LHCN-M2 (cell line): ENCODE results near the gene SH3RF3. TPM values are rescaled to one million over a fixed set of nuclear protein-coding genes. Genes with fewer than 3 reads are reported as not detected.

Experiments
- DNase-seq: peaks from one replicate; pipeline ENCODE4 v3.0.0-alpha.2; 2012; ENCODE audit warnings: low read depth
- total RNA-seq: library from RNA; depleted of rRNA; stranded (reverse); fragments of >200 nt; gene quantifications from 2 replicates; pipeline ENCODE4 v1.2.3, GENCODE V29; 2014

SH3RF3 gene
- total RNA-seq, 1 experiment from 2014 or later: 6.6 TPM

GRCh38 chr2:109238580-109238979 lies 109.6 kb downstream of the SH3RF3 start:
- peak; percentile 92 for DNase-seq

- DNase-seq: peak; percentile 73
These were observed 110.7 kb downstream of the SH3RF3 start for GRCh38 chr2:109239720-109240119.

- DNase-seq: no peak
These were observed 113.2 kb downstream of the SH3RF3 start for GRCh38 chr2:109242210-109242653.

- peak; percentile 91 for DNase-seq
These were observed 113.8 kb downstream of the SH3RF3 start for GRCh38 chr2:109242654-109243331.

GRCh38 chr2:109243526-109244303 lies 114.7 kb downstream of the SH3RF3 start:
- DNase-seq: no peak

- DNase-seq: no peak
These were observed 115.2 kb downstream of the SH3RF3 start for GRCh38 chr2:109244304-109244582.

GRCh38 chr2:109244750-109245382 lies 115.9 kb downstream of the SH3RF3 start:
- no peak for DNase-seq

- no peak for DNase-seq
These were observed 117.2 kb downstream of the SH3RF3 start for GRCh38 chr2:109246176-109246575.

GRCh38 chr2:109246616-109247015 lies 117.6 kb downstream of the SH3RF3 start:
- DNase-seq: no peak

GRCh38 chr2:109247340-109247739 lies 118.3 kb downstream of the SH3RF3 start:
- no peak for DNase-seq

GRCh38 chr2:109247812-109248211 lies 118.8 kb downstream of the SH3RF3 start:
- DNase-seq: no peak

GRCh38 chr2:109248590-109248989 lies 119.6 kb downstream of the SH3RF3 start:
- DNase-seq: no peak

- DNase-seq: no peak
These were observed 124.2 kb downstream of the SH3RF3 start for GRCh38 chr2:109253217-109253616.

- DNase-seq: no peak
These were observed 125.3 kb downstream of the SH3RF3 start for GRCh38 chr2:109254174-109254904.

GRCh38 chr2:109255654-109256053 lies 126.6 kb downstream of the SH3RF3 start:
- no peak for DNase-seq

- no peak for DNase-seq
These were observed 127.1 kb downstream of the SH3RF3 start for GRCh38 chr2:109256111-109256510.

- peak; percentile 32 for DNase-seq
These were observed 127.9 kb downstream of the SH3RF3 start for GRCh38 chr2:109256921-109257320.

GRCh38 chr2:109257653-109258052 lies 128.6 kb downstream of the SH3RF3 start:
- no peak for DNase-seq

- DNase-seq: no peak
These were observed 129.4 kb downstream of the SH3RF3 start for GRCh38 chr2:109258376-109258775.

- DNase-seq: no peak
These were observed 130.0 kb downstream of the SH3RF3 start for GRCh38 chr2:109258905-109259540.

GRCh38 chr2:109259671-109260070 lies 130.7 kb downstream of the SH3RF3 start:
- DNase-seq: no peak
